HG02884 (cell line): ENCODE data around the gene ATF7.
"Not testable (repeated sequence)": the region's sequence is repeated elsewhere in the genome, so short reads cannot be mapped to it uniquely, and the experiment has no call there.

ENCODE experiments used
- ATAC-seq: cut with Tn5 transposase; IDR thresholded peaks from one replicate; pipeline ENCODE4 v1.9.1; 2021; ENCODE audit warnings: mild to moderate bottlenecking, moderate library complexity; ENCODE audit not compliant: unreplicated experiment

ATF7 gene

DNA sequence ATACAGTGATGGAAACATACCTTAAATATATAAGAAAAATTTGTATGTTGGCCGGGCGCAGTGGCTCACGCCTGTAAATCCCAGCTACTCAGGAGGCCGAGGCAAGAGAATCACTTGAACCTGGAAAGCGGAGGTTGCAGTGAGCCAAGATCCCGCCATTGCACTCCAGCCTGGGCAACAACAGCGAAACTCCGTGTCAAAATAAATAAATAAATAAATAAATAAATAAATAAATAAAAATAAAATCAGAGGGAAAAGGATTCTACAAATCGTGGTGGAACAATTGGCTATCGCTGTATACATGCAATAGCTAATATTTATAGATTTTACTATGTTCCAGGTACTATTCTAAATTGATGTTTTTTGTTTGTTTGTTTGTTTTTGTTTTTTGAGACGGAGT, 1.7 kb upstream of the ATF7 start:
- ATAC-seq: no peak

DNA sequence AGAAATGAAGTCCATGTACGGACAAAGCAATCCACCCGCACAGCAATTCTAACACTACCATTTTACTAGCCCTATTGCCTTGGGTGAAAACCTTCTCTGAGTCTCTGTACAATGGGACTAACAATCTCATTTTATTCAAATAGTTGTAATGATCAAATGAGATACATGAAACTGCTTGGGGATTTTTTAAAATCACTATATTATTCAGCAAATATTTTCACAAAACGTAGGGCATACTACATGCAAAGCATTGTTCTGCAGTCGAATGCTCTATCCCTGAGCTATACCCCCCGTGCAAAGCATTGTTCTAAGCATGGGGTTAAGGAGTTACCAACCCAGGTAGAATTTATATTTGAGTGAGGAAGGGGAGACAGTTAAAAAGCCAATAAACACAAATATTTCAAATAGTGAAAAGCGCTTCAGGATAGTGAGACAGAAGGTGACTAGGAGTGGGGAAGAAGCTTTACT, 554 bp upstream of the ATF7 start:
- ATAC-seq: no peak

DNA sequence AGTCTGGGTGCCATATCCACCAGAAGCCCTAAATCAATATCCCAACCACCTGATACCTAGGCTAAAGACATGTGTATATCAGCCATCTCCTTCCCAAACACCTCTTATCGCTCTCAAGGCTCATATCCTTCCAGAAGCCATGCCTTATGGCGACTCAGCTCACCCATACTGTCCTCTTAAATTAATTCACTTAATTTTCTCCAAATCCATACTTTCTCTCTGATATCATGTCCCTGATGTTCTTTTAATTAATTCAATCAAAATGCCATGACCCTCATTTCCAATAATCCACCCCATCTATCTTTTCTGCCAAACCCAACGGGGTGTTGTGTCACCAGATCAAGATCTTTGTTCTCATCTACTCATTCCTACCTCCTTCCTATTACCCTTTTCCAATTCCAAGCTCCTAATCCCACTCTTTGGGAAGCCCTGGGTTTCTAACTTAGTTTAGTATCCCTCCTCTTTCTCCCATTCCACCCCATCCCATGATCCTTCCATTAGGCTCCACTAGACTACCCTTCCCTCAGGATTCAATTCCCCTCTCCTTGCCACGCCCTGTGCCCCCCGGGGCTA, 723 bp downstream of the ATF7 start:
- ATAC-seq: no peak

DNA sequence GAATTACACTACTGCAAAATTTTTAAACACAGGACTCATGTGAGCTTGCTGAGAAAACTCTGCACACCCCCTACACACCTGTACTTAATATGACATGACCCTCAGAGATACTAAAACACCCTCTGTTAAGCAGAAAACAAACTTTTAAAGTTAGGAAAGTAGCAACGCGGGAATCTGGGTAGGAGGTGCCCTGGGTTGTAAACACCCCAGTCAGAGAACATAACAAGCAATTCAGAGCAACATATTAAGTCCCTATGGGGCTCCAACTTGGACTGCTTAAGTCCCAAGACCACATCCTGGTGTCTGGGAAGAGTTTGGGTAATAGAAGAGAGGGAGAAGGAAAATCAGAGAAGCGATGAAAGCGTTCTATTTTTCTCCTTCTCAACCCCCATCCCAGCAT, 1.2 kb downstream of the ATF7 start:
- ATAC-seq: no peak

DNA sequence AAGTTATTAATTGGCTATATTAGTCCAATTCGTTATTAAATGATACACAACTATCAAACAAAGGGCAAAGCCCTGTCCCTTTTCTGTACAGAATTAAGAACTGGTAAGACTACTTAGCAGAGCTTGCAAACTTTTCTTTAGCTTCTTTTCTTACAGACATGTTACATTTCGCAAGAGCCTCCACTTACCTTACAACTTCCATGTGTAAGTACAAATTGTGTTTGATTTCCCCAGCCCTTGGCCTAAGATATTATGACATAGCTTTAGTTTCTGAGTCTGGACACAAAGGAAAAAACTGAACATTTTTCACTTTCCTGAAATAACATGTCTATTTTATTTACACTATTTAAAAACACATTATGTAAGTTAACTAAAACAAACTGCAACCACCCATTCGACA, 1.7 kb downstream of the ATF7 start:
- ATAC-seq: no peak

DNA sequence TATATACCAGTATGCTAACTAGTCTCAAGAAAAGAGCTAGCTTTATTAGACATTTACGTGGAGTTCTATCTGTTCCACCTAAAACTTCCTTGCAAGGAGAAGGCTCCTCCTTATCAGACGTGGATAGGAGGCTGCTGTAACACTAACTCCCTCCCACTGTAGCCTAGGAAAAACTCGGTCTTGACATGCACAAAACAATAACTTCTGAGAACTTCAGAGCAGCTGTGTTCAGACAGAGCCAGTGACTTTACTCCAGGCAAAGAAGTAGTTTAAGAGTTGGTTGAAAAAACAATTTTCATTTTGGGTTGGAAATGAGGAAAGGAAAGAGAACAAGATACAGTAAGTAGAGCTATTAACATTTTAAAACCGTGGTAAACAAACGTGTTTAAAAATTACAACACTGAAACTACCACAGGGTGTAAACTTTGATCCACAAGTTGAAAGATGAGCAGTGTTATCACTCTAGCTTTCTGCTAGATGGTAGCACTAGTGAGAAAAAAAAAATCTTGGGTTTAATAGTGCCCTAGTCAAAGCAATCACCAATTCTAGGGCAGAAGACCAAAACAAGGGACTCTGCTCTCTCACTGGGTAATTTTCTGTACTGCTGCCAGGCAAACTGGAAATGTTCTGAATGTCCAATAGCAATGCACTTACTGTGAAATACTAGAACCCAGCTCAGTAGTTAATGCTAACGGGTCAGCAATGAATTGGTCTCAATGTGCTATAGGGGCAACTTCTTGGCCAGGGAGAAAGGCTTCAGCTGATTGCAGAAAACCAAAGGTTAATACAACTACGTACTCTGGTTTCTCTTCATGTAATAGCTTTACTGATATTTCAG, 2.4 kb downstream of the ATF7 start:
- no peak for ATAC-seq

DNA sequence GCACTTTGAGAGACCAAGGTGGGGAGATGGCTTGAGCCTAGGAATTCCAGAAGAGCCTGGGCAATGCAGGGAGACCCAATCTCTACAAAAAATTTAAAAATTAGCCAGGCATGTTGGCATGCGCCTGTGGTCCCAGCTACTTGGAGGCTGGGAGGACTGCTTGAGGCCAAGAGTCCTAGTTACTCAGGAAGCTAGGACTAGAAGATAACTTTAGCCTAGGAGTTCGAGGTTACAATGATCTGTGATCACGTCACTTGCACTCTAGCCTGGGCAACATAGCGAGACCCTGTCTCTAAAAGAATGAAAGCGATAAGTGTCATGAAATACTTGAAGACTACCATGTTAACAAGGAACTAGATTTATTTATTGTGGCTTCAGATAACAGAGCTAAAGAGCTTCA, 3.5 kb downstream of the ATF7 start:
- no peak for ATAC-seq

DNA sequence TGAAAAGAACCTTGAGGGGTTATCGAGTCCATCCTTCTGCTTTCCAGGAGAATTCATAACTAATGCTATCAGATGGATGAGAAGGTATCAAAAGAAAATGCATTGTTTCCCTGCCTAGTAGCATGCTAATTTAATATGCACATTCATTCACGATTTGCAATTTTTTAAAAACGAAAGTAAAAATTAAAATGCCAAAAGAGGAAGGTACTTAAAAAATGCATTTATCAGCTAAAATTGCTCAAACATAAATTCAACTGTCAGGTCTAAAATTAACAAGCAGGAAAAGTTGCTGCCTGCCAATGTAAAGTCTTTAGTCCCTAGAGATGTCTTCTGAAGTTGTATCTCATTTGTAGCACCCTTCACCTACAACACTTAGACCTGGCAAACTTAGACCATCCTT, 7.9 kb downstream of the ATF7 start:
- no peak for ATAC-seq

DNA sequence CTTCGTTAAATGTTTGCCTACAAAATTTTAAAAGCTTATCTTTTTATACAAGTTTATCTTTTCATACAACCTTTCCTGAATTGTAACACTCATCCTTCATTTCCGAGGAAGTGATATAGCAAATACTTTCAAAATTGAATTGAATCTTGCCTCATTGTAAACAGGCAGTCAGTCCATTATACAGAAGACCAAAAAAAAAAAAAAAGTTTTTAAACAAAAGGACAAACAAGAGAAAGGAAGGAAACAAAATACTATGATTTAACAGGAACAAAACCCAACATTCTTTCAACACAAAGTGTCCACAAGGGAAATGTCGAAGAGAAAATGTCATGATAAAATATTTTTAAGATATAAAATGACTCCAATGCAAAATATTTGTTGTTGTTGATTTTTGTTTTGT, 8.5 kb downstream of the ATF7 start:
- no peak for ATAC-seq

DNA sequence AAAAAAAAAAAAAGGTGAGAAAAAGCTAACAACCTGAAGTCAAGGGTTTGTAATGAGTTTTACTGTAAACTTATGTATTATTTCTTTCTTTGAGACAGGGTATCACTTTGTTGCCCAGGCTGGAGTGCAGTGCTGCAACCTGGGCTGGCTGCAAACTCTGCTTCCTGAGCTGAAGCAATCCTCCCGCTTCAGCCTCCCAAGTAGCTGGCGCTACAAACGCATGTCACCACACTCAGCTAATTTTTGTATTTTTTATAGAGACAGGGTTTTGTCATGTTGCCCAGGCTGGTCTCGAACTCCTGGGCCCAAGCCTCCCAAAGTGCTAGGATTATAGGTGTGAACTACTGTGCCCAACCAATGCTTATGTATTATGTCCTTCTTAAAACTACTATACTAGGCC, 9.2 kb downstream of the ATF7 start:
- no peak for ATAC-seq

DNA sequence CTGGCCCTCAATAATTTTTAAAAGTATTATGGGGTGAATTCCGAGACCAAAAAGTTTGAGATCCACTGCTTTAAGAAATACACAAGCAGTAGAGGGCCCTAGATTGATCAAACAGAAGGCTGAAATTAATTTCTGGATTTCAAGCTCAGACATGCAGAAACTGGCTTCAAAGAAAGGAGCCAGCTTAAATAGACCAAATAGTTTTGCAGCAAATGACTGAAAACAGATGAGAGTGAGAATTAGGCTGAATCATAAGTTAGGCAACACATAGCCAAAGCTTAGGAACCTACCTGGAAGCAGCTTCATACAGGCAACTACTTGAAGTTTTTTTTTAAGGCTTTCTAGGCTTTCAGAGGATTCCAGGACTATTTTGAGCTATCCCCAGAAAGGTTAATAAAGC, 12.4 kb downstream of the ATF7 start:
- no peak for ATAC-seq

DNA sequence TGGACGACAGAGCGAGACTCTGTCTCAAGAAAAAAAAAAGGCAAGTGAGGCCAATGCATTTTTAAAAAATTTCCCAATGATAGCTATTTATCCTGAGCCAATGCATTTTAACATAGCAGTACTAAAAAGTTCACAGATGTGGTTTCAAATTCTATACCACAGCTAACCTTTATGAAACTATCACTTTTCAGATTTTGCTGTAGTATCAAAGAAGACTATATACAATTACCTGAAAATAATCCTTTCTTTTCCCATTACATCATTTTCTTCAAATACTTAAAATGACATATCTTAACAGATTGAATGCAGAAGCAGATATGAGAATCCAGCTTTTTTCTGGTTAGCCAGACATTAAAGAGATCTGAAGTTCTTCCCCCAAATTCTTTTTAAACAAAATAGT, 13.2 kb downstream of the ATF7 start:
- no peak for ATAC-seq

DNA sequence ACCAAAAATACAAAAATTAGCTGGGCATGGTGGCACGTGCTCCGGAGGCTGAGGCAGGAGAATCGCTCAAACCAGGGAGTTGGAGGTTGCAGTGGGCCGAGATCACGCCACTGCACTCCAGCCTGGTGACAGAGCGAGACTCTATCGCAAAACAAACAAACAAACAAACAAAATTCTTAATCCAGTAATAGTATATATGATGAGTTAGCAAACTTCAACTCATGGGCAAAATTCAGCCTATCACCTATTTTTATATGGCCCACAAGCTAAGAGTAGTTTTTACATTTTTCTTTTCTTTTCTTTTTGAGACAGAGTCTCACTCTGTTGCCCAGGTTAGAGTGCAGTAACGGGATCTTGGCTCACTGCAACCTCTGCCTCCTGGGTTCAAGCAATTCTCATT, 14.9 kb downstream of the ATF7 start:
- no peak for ATAC-seq

DNA sequence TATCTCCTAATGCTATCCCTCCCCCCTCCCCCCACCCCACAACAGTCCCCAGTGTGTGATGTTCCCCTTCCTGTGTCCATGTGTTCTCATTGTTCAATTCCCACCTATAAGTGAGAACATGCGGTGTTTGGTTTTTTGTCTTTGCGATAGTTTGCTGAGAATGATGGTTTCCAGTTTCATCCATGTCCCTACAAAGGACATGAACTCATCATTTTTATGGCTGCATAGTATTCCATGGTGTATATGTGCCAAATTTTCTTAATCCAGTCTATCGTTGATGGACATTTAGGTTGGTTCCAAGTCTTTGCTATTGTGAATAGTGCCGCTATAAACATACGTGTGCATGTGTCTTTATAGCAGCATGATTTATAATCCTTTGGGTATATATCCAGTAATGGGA, 19.5 kb downstream of the ATF7 start:
- ATAC-seq: not testable (repeated sequence)

DNA sequence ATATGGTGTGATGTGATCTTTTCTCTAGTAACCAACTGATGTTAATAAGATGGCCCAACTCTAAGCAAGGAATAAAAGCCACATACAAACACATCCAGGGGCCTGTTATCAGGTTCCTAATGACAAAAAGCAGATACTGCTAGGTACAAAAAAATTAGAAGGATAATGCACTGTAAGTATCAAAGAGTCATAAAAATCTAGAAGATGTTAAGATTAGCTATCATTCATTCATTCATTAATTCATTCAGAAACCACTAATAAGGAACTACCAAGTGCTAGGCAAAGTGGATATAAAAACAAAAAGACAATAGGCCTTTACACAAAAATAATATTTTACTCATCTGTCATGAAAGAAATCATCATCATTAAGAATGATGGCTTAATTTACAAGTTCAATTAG, 21.6 kb downstream of the ATF7 start:
- ATAC-seq: no peak

DNA sequence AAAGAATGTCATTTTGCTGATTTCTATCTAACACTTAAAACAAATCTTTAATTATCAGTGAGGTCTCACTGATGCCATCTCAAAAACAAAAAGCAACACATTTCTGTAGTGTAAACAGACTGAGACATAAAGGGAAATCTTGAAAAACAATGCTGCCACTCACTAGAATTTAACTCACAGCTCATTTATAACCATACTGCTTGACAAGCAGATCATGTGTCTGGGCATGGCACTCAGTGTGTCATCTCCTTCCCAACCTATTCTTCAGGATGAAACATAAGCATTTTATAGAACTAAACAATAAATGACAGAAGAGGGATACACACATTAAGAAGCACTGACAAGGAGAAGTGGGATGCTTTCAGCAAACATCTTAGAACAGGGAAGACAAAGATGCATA, 22.4 kb downstream of the ATF7 start:
- no peak for ATAC-seq

DNA sequence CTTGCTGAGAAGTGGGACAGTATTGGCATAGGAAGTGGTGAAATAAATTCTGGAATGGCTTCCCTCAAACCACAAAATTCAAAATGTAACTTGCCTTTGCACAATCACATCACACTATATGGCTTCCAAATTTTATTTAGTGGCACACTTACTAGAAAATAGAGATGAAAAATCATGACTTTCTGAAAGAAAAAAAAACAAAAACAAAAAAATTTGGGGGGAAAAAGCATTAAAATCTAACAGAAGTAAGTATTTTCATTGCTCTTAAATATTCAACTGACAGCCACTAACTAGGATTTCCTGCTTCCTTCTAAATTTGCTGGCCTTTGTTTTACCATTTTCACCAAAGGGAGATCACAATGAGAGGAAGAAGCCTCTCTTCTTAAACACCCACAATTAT, 23.0 kb downstream of the ATF7 start:
- ATAC-seq: no peak

DNA sequence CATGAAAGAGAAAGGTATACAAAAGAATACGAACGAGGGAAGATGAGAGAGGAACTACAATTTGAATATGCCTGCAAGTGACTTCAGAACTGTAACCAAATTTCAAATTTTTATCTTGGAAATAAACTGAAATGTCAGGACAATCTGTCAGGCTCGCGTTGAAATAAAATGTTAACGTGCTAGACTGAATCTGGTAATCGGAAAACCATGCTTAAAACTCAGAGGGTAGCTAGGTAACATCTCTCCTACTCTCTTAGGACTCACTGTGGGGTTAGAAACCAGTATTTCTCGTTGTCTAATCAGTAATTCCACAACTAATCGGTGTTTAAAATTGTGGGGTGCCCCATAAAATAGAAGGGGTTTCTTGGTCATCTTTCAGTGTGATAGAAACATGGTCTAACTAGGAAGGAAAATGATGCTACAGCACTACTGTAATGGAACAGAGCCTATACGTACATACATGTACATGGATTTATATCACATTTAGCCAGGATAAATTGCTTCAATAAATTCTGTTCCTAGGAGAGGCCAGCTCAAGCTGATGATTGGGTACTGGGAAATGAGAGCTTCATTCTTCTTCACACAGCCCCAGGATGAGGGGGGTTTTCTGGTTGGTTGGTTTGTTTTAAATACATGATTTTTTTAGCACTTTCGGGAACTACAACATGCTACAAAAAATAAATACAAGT, 23.9 kb downstream of the ATF7 start:
- ATAC-seq: no peak

DNA sequence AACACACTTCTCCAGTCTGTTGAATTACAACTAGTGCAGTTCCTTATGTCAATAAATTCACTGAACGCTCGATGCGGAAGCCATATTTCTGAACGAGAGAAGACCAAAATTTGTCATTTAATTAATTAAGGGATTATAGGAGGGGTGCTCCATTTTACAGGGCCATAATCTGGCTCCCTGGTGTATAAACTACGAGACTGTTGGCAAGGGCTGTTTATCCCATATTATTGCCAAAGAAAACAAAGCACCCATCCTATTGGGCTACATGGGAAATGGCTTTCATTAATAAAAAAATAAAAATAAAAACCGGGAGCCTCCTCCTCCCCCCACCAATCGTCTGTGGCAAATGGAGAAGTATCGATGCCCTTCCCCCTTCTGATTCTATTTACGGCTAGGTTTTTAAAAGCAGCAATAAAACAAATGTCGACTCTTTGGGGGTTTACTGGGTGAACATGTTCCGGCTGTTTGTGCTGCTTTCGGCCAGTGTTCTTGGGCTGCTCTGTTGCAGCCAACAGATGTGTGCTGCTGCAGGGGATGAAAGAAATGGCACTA, 24.8 kb downstream of the ATF7 start:
- no peak for ATAC-seq

DNA sequence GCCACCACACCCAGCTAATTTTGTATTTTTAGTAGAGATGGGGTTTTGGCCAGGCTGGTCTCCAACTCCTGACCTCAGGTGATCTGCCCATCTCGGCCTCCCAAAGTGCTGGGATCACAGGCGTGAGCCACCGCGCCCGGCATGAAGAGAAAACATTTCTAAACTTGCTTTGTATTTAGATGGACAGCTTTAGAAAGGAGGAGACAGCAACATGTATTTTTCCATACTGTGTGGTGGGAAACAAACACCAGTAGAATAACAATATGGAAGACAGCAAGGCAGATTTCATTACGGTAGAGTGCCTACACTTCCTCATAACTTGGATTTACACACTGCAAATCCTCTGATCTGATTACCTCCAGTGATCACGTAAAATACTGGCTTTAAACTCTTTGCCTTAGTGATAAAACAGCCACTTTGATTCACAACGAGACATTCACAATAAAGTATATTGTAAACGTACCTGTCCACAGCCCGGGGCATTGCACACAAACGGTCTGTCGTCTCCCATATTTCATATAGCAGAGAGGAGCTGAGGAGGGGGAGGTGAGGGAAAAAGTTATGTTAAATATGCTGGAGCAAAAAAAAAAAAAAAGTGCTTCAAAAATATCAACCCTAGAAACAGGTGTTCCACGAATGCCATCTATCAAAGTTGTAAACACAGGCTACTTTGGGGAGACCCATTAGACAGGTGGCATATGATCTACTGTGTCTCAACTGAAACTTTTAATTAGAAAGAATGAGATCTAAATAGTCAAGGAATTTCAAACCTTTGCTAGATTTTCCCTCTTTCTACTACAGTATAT, 25.5 kb downstream of the ATF7 start:
- no peak for ATAC-seq

DNA sequence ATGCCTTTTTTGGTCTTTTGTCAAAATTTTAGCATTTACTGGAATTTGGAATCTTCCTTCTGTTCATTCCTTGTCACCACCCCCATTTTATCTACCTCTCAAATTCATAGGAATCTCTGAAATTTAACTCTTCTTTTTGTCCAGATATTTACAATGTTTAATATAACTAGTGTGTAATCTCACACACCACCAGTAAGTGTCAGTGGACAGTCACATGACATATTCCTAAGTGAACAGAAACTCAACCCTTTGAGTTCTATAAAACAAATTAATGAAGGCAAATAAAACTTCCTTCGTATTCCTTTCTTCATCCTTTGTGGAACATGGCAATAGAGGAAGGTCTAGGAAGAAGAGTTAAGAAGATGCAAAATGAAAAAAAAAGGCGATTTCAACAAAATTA, 26.6 kb downstream of the ATF7 start:
- ATAC-seq: no peak
